ENCODE data around the gene SIGLECL1.

The SIGLECL1 gene

DNA sequence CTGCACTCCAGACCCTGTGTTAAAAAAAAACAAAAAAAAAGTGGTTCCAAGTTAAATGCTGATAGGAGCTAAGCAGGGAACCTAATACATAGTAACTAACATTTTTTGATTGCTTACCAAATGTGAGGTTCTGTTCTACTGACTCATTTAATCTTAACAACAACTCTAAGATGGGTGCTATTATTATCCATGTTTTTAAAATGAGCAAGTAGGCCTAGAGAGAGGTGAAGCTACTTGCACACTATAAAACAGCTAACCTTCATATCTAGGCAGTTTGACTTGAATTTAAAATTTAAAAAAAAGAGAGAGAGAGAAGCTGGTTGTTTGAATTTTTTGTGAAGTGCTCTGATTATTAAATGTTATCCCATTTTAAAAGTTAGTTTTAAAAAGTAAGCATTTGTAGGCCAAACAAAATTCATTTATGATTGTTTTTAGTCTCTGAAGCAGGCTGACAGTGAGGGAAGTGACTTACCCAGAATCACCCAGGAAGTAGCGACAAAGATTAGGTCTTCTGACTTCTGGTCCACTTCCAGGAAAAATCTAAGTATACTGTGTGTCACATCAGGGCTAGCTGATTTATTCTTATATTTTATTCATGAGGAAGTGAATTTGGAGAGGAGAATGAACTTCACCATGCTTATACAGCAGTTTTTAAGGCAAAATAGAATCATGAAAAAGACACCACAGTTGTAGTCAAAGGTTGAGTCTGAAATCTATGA is 2.4 kb downstream of the SIGLECL1 start:
- no peak for DNase-seq (ENCODE audit: low read depth)

DNA sequence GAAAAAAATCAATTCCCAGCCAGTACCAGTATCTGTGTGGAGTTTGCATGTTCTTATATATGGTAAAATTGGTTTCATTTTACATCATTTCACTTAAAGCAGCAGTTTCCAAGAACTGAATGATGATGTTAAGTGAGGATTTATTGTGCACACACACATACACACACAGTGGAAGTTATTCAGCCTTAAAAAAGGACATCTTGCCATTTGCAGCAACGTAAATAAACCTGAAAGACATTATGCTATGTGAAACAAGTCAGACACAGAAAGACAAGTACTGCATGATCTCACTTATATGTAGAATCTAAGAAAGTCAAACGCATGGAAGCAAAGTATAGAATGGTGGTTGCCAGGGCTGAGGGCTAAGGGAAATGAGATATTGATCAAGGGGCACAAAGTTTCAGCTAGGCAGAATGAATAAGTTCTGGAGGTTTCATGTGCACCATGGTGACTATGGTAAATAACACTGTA is 5.3 kb downstream of the SIGLECL1 start:
- no peak for DNase-seq (ENCODE audit: low read depth)

DNA sequence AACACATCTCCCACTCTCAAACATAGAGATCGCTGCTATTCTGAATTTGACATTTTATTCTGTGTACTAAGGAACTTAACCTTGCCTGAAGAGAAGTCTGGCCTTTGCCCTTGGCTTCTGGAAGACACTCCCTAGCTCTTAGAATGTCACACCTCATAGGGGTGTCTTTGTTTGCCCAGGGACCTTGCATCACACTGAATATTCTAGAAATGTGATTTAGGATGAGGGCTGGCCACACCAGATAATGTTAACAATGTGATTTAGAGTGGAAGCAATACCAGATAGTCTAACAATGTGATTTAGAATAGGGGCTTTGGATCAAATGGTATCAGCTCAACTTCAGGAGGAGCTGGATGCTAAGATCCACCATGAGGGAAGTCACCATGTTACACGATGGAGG is 6.6 kb downstream of the SIGLECL1 start:
- DNase-seq (ENCODE audit: low read depth), result no peak

DNA sequence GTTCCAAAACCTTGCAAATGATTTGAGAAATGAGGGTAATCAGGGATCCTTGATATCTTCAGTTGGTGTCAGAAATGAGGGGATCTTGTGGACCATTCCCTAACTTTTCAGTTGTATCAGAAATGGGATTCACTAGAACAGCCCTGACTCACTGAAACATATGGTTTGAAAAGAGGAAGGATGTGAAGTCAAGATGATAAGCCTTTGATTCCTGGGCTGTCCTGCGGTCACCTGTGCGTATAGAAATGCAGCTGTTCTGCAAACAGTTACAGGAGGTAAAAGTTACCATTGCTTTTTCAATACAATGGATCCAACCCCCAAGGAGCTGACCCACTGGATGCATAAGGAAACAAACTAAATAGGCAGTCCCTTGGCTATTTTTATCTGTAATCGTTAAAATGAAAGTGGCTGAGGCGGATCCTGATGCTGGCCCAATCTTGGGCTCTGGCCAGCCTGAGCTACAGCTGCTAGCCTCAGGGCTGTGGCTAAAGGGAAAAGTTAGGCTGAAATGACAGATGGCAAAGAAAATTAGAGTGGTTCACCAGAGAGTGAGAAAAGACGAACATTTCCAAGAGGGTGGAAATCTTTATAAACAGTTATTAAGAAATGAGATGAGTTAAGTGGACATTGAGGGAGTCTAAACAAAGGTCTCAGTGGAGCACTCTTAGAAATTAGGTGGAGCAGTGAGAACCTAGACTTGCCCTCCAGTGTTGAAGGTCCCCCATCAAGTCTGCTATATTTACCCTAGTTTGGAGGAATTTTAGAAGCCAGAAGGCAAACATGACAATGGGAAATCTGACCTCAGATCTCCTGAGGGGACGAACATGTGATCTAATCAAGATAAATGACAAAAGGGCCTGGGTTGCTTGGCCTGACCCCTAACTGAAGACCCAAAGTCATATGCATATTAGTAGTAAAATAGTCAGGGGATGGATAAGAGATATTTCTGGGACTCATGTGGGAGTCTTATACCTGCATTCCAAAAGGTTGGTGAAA is 7.6 kb downstream of the SIGLECL1 start:
- no peak for DNase-seq (ENCODE audit: low read depth)

DNA sequence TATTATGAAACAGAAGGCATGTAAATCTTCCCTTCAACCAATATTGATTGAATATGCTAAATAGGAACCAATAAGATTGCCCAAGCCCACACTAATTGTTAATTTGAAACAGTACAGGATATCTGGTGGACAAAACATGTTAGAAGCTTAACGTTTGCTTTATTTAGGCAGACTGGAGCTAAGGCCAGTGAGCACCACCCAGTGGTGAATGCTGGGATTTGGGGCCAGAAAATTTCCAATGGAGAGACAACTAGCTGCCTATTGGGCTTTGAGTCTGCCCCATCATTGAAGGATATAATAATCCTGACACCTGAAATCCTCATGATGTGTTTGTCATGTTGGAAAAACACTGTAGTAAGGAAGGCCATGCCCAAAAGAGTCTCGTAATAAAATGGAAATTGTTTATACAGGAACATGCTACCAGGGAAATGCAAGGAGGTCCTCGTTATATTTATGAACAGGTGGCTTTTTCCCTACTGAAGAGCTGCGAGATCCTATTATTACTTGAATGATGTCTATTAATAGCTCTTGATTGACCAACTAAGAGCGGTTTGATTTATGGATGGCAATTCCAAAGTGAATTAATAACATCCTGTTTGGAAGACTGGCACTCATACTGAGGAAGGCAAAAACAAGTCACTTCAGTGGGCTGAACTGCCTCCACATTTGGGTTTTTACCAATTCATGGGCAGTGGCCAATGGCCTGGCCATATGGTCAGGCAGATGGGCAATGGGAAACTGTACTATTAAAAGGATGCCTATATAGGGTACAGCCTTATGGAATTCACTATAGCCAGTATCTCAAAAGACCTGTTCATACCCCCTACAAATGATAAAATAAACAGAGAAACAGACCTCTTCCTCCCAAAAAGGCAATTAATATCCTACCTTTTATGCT is 8.7 kb downstream of the SIGLECL1 start:
- no peak for DNase-seq (ENCODE audit: low read depth)

DNA sequence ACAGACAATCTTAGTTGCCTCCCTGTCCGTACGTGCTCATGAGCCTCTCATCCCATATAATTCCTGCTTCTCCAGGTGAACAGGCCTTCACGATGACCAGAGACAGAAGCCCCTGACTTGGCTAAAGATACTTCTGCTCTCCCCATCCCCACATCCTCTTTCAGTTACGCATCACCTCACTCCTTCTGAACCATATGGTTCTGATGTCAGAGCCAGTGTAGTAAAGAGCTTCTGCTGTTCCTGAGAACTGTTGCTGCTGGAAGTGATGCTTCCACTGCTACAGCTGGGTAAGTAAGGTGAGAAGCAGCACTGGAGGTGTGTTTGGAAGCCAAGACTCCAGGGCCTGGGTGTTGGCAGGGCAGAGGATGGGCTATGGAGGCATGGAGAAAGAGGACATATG is 12.9 kb downstream of the SIGLECL1 start:
- DNase-seq (ENCODE audit: low read depth), result no peak

DNA sequence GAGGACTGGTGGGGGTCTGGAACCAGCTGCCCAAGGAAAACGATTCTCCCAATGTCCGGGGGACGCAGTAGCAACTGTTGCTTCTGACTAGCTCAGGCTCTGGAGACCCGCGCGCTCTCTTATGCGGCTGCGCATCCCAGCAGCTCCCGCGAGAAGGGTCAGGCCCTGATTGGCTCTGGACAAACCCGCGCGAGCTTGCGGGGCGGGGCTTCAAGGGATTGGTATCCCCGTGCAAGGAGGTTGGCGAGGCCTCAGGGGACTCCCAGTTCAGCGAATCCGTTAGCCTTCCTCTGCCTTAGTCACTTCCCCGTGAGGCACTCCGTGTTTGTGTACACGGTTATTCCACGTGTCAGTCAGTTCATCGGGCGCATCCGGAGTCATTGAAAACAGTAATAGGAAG is 20.2 kb downstream of the SIGLECL1 start:
- DNase-seq (ENCODE audit: low read depth), result no peak

DNA sequence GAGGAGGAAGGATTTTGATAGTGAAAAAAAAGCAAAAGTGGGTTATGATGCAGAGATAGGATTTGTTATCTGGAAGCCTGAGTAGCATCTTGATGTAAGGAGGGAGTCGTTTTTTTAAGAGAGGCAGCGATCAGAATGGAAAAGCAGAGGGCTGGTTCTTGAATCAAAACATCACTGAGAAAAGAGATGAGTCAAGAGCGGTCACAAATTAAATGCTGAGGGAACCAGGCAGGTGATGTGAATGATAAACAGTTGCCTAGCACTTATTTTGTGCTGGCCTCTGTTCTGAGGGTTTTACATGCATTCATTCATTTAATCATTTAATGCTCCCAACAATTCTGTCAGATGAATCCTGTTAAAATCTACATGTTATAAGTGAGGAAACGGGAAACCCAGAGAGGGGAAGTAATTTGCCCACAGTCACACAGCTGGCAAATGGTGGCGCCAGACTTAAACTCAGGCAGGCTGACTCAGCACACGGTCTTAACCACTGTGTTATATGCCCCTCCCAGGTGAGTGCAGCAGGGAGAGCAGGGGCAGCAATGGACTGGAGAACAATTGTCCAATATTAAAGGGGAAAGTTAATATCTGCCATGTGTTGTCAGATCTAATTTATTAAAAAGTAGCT is 21.4 kb downstream of the SIGLECL1 start:
- DNase-seq (ENCODE audit: low read depth), result no peak

DNA sequence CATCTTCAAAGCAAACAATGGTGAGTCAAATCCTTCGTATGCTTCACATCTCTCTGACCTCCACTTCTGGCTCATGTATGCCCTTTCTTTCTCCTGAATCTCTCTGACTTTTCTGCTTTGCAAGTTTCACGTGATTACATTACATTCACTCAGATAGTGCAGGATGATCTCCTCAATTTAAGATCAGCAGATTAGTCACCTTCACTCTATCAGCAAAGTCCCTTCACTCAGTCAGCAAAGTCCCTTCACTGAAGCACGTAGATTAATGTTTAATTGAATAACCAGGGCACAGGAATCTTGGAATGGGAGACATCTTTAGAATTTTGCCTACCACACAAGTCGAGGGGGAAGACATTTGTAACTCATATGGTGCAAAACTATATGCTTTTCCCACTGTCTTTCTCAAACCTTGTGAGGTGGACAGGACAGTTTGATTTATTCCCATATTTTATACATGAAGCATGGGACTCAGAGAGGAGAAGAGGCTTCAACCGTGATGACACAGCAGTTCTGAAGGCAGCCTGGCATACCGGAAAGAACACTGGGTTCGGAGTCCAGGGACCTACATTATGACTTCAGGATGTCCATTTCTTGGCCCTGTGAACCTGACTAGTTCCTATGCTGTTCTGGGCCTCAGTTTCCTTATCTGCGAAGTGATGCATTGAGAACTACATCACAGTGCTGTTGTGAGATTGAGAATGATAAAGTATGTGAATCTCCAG is 23.3 kb downstream of the SIGLECL1 start:
- no peak for DNase-seq (ENCODE audit: low read depth)

DNA sequence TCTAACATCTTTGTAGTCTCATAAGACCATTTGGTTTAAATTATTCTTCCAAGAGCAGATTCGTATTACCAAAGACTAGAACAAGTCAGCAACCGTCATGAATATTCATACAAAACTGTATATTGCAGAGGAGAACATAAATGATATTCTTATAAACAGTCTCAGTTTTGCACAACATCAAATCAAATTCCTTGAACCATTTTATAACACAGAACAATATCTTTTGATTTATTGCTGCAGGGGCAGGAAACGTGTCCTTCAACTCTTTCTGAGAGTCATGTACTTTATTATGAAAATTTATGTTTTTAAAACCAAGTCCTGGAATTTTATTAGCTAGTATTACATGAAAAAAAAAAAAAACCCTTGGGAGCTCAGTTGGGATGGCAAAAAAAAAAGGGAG is 26.2 kb downstream of the SIGLECL1 start:
- DNase-seq (ENCODE audit: low read depth), result no peak

DNA sequence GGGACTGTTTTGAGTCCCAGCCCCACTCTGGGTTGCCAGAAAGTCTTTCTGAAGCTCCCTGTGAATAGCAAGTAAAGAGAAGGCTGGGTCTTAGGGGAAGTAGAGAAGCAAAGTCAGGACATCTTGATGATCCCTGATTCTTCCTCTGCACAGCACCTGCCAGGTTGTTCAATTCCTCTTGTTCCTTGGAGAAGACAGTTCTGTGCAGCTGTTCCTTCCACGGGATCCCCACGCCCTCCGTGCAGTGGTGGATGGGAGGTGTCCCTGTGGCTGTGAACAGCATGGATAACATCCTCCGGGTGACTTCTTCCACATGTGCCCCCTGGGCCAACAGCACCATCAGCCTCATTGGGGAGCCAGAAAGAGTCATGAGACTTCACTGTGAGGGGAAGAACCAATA is 31.5 kb downstream of the SIGLECL1 start:
- no peak for DNase-seq (ENCODE audit: low read depth)

DNA sequence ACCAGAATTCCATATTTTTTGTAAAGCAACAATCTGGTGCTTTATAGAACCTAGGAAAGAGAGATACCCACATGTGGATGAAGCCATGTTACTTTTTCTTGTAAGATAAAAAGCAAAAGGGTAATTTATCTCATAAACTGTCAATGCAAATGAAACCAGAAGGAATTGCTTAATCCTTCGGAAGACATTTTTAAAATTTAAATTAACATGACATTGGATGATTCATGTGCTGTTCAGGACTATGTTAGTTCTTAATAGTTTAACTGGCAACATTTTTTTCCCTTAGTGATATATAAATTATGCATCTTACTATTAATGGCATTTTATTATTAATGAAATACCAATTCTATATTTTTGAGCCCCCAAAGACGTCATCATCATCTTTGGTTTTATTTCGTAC is 34.8 kb downstream of the SIGLECL1 start:
- DNase-seq (ENCODE audit: low read depth), result no peak

DNA sequence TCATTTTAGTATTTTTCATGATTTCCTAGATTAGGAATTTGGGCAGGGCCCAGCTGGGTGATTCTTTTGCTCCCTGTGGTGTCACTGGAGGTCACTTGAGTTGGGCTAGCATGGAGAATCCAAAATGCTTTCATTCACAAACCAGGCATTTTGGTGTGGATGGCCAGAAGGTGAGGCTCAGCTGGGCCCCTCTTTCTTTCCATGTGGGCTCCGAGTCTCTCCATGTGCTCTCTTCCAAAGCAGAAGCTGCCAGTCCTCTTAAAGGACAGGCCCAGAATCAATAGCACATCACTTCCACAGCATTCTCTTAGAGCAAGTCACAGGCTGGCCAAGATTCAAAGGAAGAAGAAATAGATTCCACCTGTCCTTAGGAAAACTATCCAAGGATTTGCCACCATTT is 38.8 kb downstream of the SIGLECL1 start:
- DNase-seq (ENCODE audit: low read depth), result no peak

DNA sequence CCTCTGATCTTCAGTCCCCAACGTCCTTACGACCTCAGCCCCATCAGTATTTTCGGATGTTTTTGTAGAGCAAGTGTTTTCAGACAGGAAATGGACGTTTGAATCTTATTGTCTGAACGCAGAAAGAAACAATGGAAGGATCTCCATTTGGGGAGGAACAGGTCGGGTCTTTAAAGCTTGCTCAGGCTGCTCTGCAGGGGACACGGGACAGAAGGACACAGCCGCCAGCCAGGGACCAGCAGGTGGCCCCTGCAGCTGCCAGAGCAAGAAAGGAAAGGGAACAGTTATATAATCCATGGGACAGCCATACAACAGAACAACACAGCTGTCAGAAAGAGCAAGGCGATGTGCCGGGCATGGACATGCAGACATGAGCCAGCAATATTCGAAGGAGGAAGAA is 42.1 kb downstream of the SIGLECL1 start:
- no peak for DNase-seq (ENCODE audit: low read depth)

DNA sequence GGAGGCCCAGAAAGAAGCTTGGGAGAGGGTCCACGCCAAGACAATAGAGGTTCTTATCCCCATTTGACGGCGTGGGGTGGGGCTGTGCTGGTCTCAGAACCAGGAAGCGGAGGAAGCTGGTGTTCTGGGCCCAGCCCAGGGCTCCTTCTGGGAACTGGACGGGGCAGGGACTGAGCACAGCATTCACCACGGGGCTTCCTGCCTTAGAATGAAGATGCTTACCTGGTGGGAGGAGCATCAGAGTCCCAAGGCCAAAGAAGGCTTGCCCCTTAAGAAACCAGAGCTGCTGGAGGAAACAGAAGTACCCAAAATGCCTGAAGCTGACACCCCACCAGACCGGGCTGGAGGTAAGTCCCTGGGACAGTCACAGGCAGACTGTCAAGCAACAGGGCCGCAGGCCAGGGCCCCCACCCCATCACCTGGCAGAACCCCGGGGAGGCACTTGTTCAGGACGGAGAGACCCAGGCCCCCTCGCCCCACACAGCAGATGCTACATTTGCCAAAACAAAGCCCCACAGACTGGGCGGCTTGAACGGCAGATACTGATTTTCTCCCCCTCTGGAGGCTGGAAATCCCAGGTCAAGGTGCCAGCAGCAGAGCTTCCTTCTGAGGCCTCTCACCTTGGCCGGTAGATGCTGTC is 42.8 kb downstream of the SIGLECL1 start:
- DNase-seq (ENCODE audit: low read depth), result no peak

DNA sequence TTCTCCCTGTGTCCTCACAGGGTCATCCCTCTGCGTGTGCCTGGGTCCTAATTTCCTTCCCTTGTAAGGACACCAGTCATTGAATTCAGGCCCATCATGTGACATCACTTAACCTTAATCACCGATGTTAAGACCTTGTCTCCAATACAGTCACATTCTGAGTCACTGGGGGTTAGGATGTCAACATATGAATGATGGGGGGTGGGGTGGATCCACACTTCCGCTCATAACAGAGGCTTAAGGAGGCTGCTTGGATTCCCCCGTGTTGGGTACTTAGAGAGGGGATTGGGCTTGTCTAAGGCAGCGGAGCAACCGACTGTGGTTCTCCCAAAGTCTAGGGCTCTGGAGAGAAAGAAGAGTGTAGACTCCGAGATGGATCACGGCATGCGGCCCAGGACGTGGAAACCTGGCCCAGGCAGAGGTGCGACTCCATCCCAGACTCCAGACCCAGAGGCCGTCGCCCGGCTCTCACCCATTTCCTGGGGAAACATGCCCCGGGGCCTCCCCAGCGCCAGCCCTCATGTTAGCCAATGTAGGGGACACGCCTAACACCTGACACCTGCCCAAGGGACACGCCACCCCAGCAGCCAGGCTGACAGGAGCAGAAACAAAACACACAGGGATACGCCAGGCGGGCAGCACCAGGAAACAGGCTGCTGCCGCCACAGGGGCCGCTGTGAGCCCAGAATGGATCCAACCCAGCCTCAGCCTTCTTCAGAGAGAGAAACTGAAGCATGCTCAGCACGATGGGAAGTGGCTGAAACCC is 43.5 kb downstream of the SIGLECL1 start:
- no peak for DNase-seq (ENCODE audit: low read depth)

DNA sequence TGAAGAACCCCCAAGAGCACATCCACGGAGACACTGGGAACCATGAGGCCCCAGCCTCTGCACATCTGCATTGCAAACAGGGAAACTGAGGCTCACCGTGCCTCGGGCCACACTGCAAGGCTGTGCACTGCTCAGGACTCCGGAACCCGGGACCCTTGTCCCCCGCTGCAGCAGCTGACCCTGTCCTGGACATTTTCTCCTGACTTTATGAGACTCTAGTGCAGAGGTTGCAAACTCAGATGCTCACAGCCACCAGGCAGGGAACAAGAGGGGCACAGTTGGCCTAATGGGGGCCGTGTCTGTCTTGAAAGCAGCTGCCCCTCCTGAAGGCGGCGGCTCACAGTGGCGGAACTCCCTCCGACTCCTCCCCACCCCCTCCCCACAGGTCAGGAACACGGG is 44.1 kb downstream of the SIGLECL1 start:
- no peak for DNase-seq (ENCODE audit: low read depth)

DNA sequence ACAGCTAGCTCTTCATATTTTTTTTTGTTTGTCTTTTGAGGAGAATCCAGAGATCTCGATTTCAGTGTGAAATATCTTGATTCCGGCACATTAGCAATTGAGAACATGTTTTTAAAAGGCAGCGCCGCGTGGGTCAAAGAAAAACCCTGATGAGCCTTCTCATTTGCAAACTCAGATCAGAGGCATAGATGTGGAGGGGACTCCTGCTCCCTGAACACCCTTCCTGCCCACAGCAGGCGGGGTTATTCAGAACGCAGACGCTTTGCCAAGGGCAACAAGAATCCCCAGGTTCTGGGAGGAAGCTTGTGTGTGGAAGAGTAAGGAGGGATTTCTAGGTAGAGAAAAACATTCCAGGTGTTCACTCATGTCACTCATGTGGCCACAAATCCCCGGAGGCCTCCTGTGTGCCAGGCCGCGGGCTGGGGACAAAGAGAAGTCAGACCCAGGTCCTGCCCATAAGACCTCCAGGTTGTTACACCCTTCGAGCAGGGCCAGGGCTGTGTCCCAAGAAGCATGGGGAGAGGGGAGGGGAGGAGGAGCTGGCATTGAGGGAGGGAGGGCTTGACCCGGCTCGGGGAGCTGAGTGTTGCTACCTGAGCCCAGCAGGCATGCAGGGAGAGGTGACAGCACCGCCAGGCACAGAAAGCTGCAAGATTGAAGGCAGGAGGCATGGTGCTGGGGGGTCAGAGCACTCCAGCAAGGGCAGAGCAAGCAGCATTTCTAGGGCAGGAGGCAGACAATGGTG is 44.7 kb downstream of the SIGLECL1 start:
- no peak for DNase-seq (ENCODE audit: low read depth)

All from stimulated activated CD8-positive, alpha-beta memory T cell treated with anti-CD3 and anti-CD28 coated beads, Interleukin-15, amount 100 ng/mL, for 24 hours (primary cell).